Measurements from ENCODE around the gene MTNR1A.

The MTNR1A gene

DNA sequence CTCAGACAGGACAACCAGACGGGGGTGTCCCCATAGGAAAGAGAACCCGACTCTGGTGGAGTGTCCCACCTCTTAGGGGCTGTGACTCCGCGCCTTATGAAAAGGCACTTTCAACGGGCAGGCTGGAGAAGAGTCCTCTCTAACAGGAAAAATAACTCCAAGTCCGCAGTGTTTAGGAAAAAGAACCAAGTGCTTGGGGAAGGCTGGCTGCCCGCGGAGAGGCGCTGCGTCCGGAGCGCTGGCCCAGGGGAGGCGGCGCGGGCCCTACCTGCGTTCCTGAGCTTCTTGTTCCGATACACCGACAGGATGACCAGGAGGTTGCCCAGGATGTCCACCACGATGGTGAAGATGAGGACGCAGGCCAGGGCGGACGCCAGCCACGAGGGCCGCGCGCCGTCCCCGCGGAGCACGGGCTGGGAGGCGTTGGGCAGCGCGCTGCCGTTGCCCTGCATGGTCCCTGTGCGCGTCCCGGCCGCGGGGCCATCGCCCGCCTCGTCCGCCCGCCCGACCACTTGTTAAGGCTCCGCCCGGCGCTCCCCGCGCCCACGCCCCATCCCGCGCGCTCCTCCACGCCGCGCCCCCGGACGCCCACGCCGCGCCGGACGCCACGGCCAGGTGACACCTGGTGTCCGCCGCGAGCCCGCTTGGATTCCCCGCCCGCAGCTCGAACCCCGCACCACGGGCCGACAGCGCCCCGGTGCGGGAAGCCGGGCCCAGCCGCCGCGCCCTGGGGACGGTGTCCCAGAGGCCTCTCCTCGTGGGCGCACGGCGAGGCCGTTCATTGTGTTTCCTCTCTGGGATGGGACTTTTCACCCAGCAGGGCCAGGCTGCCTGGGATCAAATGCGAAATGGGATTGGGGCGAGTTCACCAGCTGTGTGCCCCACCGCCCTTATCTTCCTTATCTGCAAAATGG lies at the start of gene MTNR1A:
TSS of gene MTNR1A (minus strand) at position 654 of the 914 bp plus-strand sequence. CDS start at position 452, 202 bp downstream.
- DNase-seq = no peak

DNA sequence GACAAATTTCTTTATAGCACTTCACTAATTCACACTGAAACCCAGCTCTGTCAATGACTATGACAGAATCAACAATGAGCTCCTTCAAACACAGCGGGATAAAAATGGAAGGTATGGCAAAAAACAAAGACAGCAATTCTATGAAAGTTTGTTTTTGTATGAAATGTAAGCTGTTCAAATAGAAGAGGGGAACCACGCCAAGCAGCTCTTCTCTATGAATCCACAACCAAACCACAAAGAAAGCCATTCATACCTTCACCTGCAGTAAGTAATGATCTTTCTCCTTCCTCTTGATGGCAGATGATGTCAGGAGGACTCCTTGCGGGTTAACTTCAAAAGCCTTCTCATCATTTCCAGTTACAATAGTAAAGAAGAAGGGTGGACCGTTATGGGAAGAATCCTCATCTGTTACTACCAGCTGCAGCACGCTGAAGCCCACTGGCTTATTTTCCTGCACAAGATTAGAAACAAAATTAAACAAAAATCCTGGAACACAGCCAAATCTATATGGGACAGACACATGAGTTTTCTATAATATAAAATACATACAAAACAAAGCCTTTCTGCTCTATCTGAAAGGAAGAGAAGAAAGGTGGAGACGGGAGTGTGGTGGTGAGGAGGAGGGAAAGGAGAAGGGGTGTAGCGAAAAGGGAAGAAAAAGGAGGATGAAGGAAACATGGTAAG lies 48.9 kb upstream of the MTNR1A start:
- DNase-seq = no peak

- DNase-seq = no peak
Measured at GRCh38 chr4:186602978-186603377, 47.6 kb upstream of the MTNR1A start.

DNA sequence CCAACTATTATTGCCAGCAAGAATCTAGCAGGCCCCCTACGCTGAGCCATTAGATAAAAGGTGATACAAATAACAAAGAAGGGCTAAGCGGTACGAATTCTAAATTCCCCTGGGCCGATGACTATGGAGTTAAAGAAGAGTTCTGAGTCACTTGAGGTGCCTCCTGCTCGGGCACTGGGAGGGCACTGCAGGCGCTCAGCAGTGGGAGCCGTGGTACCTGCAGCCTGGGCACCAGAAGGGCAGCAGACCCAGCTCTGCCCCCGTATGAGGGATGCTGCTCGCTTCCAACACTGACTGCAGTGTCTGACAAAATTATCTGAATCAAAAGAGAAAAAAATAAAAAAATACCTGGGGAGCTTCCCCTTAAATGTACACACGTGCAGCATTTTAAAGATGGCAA lies 44.1 kb upstream of the MTNR1A start:
- no peak for DNase-seq

- no peak for DNase-seq
Measured at GRCh38 chr4:186598686-186599085, 43.3 kb upstream of the MTNR1A start.

GRCh38 chr4:186596850-186597390 lies 41.6 kb upstream of the MTNR1A start:
- no peak for DNase-seq

- no peak for DNase-seq
Measured at GRCh38 chr4:186596346-186596745, 41.0 kb upstream of the MTNR1A start.

- DNase-seq = no peak
Measured at GRCh38 chr4:186593587-186593973, 38.2 kb upstream of the MTNR1A start.

- no peak for DNase-seq
Measured at GRCh38 chr4:186592966-186593586, 37.7 kb upstream of the MTNR1A start.

DNA sequence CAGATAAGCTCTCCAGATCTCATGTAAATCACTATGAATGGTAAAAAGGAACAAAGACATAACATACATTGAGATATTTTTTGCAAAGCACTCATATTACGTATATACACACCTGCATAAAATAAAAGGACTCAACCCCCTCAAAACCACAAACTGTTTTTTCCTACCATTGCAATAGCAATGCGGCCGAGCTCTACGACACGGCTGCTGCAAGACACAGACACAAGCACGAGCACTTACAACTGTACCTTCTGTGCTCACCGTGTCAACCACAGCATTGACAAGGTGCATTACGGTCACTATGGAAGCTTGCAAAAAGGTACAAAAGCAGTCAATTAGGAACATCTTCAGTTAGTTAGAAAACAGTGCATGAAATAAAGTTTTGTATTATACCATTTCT lies 37.1 kb upstream of the MTNR1A start:
- DNase-seq = no peak

DNA sequence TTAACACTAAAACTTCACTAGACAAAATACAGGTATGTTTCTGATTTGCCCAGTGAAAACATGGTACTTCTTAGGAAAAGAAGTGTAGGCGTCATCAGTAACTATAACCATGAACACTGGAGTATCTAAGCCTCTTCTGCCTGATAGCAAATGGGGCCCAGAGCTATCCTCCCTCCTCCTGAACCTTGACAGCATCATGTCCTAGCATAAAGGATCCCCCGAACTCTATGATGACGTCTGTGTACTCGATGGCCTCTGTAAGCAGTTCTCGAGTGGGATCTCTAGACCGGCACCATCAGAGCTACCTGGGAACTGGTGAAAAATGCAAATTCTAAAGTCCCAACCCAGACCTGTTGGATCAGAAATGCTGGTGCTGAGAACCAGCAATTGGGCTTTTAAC lies 36.3 kb upstream of the MTNR1A start:
- no peak for DNase-seq

- DNase-seq = no peak
Measured at GRCh38 chr4:186588503-186588902, 33.1 kb upstream of the MTNR1A start.

DNA sequence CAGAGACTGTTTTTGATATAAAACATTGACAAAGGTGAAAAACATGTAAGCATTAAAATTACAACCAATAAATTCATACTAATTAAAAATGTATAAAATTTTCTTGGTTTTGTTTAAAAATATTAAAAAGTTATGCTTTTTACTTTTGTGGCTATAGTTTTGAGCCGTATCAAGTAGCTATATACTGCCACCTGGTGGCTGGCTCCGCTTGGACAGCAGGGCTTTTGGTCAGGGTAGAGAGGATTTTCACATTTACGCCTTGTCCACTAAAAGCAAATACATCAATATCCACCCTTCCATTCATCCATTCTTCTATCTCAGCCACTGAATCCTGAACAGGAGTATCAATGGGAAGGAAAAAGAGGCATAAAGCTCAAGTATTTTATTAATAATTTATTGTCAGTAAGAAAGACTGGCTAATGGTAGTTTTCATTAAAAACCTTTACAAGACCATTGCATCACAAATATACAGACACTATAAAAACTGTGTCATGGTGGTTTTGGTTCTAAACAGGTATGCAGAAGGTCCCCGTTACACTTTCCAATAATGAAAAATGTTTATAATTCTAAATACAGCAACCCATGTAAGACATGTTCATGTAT lies 32.1 kb upstream of the MTNR1A start:
- DNase-seq = peak; percentile 6 to 32 (median 16)

DNA sequence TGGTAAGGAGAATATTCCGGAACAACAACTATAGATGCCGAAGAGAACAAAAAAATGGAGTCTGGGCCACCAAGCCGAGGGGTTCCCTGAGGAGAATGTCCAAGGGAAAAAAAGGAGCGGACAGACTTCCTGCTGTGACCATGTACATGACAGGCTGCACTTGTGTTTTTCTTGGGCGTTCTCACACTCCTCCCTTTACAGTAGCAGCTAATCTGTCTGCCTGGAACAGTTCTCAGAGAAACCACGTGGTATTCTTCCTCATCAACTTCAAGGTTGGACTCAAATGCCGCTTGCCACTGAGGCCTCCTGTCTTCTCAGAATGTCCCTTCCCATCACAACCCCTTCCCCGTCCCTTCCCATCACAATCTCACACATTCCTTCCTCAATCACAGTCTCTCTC lies 30.8 kb upstream of the MTNR1A start:
- no peak for DNase-seq

DNA sequence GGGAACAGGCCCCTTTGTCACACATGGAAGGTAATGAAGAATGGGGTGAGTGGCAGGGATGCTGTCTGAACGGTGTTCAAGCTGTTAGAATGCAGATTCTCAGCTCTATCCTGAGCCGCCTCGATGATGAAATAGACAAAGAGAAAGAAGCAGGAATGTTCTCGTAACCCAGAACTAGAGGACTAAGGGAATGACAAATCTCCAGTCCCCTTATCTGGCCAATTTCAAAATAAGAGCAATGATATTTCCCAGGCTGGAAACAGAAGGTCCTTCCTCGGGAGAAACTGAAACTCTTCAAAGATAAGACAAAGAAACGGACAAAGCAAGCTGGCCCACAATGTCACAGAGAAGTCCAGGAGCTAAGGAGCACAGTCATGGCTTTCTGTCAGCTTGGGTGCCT lies 29.5 kb upstream of the MTNR1A start:
- DNase-seq = no peak

DNA sequence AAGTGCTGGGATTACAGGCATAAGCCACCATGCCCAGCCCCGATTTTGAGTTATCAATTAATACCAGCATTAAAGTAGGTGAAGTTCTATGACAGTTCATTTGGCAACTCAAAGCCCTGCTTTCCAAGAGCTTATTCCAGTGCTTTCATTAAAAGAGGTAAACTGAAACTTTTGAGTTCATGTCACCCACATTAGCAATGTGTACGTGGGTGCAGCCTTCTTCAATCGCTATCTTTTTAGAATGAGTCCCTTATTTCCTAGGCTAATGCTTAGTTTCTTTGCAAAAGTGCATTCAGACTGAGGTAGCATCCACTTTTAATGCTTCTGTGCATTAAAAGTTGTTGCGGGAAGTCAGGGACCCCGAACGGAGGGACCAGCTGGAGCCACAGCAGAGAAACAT lies 26.1 kb upstream of the MTNR1A start:
- no peak for DNase-seq

DNA sequence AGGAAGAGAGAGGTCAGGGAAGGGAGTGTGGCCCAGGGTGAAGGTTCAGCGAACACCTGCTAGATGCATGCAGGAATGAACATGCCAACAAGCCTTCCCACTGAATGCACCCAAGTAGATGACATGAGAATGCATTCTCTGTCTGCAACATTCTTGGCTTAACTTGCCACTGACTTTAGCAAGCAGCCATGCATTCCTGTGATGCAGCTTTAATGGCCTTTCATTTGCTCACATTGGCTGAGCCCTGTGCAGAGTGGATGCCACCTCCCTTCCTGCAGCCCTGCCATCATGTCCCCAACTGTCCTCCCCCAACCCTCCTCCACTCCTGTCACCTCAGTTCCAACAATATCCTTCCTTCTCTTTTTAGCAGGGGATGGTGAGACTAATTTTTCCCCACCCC lies 25.3 kb upstream of the MTNR1A start:
- DNase-seq = no peak

DNA sequence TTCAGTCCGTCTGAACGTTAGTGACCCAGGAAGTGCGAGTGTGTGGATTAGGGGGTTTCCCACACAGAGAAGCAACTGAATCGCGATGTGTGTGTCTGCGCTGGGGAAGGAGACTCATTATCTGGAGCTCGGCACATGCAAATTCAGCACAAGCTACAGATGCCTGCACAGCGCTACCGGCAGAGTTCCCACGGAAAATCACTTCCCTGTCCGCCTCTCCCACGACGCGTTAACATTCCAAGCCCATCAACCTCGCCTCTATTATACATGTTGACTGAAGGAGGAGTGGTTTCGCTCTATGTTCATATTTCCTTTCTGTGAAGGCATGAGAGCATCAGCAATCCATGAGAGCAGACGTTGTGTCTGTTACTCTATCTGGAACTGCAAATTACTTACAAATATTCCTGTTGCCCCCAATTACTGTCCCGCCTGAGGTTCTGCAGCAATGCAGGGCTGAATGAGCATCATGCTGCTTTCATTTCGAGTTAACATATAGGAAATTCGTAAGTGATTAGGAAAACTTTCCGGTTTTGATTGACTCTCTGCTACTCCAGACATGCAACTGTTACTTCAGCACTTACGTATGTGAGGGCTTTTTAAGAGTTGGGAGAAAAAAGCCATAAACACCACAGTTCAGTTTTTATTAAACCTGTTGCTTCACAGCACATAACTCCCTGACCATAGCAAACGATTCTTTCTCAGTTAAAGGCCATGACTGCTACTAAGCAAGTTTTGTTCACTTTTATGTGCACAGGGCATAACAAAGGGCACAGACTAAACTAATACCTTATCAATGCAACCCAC lies 15.0 kb upstream of the MTNR1A start:
- no peak for DNase-seq

GRCh38 chr4:186569533-186570192 lies 14.3 kb upstream of the MTNR1A start:
- DNase-seq = no peak

- DNase-seq = no peak
Measured at GRCh38 chr4:186566068-186566467, 10.7 kb upstream of the MTNR1A start.

- no peak for DNase-seq
Measured at GRCh38 chr4:186563761-186564160, 8.4 kb upstream of the MTNR1A start.

DNA sequence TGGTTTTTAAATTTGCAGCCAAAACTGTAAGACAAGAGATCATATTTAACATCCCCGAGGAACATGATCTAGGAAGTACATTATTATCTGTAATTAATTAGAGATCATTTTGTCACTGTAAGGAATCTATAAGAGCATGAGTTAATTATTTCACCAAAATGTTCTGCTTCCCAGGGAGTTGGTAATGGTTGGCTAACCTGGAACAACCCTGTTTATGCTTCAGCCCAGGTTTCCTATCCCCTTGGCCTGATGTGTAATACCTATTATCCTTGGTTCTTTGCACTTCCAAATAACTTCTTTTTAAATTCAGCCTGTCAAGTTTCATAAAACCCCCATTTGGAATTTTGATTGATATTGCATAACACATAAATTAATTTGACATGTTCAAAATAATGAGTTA lies 6.4 kb upstream of the MTNR1A start:
- DNase-seq = no peak
